GM12872 (cell line): ENCODE results near the gene SMIM44.

ENCODE experiments used
- TF ChIP-seq, protein P1 (sequence below): IDR thresholded peaks from 3 replicates; pipeline ENCODE4 v1.5.1; 2011; ENCODE audit warnings: low read depth, mild to moderate bottlenecking, low read length, moderate library complexity; ENCODE audit not compliant: insufficient read depth

The SMIM44 gene

DNA sequence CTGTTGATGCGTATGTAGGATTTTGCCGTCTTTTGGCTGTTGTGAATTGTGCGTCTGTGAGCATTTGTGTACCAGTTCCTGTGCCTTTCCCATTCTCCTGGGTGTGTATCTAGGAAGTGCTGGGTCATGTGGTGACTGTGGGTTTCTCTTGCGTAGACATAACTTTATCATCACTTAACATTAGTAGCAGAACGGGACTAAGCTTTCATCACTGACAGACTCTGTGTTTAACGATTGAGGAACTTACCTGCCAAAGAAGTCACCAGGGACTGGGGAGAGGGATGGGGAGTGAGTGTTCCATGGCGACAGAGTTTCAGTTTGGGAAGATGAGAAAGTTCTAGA, 37.8 kb upstream of the SMIM44 start:
- TF ChIP-seq, protein P1, sequence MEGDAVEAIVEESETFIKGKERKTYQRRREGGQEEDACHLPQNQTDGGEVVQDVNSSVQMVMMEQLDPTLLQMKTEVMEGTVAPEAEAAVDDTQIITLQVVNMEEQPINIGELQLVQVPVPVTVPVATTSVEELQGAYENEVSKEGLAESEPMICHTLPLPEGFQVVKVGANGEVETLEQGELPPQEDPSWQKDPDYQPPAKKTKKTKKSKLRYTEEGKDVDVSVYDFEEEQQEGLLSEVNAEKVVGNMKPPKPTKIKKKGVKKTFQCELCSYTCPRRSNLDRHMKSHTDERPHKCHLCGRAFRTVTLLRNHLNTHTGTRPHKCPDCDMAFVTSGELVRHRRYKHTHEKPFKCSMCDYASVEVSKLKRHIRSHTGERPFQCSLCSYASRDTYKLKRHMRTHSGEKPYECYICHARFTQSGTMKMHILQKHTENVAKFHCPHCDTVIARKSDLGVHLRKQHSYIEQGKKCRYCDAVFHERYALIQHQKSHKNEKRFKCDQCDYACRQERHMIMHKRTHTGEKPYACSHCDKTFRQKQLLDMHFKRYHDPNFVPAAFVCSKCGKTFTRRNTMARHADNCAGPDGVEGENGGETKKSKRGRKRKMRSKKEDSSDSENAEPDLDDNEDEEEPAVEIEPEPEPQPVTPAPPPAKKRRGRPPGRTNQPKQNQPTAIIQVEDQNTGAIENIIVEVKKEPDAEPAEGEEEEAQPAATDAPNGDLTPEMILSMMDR = no peak

DNA sequence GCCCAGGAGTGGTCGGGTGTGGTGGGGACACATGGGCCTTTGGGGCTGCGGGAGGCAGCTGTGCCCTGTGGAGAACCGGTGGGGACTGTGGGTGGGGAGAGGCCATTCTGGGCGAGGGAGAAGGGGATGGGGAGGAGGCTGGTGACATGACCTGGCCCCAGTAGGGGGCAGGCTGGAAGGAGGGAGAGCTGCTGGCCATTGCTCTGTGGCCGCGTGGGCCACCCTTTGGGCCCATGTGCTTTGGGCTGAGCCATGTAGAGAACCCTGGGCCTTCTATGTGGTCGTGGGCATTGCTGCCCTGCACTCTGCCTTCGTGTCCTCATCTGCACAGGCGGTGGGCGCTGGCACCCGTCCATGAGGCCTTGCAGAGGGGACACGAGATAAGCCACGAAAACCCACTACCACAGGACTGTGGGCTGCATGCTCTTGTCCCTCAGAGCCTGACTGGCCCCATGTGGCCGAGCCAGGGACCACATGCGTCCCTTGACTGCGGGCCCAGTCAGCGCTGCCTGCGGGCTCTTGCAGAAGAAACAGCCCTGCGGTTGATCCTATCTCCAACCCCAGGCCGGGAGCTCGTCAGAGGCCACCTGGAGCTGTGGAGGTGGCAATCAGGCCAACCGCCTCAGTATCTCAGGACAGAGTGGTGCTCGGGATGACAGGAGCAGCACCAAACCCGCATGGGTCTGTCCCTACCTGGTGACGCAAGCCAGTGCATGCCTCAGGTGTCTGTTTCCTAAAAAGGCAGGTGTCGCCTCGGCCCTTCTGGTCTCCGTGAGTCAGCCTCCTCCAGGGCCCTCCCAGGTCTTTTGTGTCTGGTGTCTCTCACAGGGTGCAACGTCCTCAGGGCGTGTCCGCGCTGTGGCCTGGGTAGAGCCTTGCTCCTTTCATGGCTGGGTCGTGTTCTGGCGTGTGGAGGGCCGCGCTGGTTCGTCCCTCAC, 37.2 kb upstream of the SMIM44 start:
- TF ChIP-seq, protein P1 = no peak

DNA sequence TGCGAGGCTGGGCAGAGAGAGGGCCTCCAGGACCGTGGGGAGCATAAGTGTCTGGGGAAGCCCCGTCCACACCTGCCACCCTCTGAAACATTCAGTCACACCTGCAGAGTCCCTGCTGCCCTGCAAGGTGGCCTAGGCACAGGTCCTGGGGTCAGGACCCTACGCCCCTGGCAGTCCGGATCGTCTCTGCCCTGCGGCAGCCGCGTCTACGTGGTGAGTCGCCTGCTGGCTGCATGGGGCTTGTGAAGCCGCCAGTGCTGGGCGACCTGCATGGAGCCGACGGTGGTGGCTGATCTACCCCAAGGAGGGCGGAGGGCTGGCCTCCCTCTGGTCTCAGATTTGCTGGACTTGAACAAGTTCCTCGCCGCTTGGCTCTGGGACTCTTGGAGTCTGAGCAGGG, 35.9 kb upstream of the SMIM44 start:
- TF ChIP-seq, protein P1 = no peak

DNA sequence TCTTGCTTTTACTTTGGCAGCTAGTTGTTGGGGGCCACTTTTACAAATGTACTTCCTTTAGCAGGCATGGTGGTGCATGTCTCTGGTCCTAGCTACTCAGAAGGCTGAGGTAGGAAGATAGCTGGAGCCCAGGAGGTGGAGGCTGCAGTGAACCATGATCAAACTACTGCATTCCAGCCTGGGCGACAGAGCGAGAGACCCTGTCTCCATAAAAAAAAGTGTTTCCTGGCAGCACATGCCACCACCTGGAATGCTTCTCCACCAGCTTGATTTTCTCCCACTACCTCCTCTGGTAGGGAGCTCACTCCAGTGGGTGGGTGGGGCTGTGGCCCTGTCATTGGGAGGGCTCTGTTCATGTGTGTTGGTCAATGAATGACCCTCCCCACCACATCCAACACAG, 35.4 kb upstream of the SMIM44 start:
- TF ChIP-seq, protein P1 = no peak

DNA sequence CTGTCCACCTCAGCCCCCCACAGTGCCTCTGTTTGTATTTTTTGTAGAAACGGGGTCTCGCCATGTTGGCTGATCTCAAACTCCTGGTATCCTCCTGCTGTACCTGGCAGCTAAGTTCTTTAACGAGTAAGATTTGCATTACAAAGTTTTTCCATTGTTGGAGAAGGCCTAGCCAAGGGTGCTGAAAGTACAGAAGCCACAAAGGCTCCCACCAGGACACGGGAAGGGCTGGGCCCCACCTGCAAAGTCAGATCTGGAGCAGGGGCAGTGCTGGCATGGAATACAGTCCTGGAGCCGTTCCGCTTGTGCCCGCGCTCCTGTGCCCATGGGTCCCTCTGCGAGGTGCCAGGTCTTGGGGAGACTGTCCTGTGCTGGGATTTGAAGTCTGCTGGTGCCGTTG, 35.0 kb upstream of the SMIM44 start:
- TF ChIP-seq, protein P1 = no peak

DNA sequence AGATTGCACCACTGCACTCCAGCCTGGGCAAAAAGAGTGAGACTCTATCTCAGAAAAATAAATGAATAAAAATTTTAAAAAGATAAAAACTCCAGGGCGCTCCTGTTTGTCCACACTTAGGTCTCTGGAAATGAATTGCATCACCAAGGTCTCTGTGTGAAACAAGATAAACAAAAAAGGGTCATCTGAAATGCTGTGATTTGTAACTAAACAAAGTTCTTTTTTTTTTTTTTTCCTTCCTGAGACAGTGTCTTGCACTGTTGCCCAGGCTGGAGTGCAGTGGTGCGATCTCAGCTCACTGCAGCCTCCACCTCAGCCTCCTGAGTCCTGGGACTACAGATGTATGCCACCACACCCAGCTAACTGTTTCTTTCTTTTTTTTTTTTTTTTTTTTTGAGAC, 34.4 kb upstream of the SMIM44 start:
- TF ChIP-seq, protein P1 = no peak

DNA sequence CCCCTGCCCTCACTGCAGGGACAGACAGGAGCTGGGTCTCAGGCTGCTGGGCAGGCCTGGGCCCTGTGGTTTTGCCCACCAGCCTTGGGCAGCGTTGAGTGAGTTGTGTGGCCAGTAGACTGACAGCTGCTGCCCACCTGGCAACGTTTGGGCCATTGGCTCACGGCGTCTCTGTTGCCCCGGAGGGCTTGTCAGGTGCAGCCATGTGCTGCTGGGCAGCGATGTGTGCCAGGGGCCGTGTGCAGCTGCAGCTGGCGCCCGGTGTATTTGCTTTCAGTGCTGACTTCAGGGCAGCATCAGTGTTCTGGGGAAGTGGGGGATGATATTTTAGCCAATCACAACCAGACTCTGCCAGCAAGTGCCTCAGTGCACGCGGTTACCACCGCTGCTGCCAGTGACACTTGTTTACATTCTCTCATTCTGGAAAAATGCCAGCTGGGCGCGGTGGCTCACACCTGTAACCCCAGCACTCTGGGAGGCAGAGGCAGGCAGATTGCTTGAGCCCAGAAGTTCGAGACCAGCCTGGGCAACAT, 33.5 kb upstream of the SMIM44 start:
- TF ChIP-seq, protein P1 = no peak
